Colonic mucosa (tissue), 4 donors: ENCODE results near the gene DISP3. TPM values are rescaled to one million over a fixed set of nuclear protein-coding genes. Genes with fewer than 3 reads are reported as not detected.

Experiments
- DNase-seq: peaks from one replicate; pipeline ENCODE4 v3.0.0-alpha.2; 2020
- H3K27ac ChIP-seq: fragments of 200-600 bp; one replicate; pipeline ENCODE4 v1.8.0; 2021
- H3K27me3 ChIP-seq: fragments of 200-600 bp; one replicate; pipeline ENCODE4 v1.8.0; 2021
- H3K36me3 ChIP-seq: fragments of 200-600 bp; one replicate; pipeline ENCODE4 v1.8.0; 2021
- H3K4me1 ChIP-seq: fragments of 200-600 bp; one replicate; pipeline ENCODE4 v1.8.0; 2021; ENCODE audit warnings: mild to moderate bottlenecking
- H3K4me3 ChIP-seq: fragments of 200-600 bp; one replicate; pipeline ENCODE4 v1.8.0; 2021
- H3K9ac ChIP-seq, 2 donors: one replicate each; pipeline ENCODE4 v1.7.0; 2013; ENCODE audit warnings: control low read depth in 2 of 2, low read depth in 2 of 2, low read length in 2 of 2
- H3K9me3 ChIP-seq: fragments of 200-600 bp; one replicate; pipeline ENCODE4 v1.8.0; 2021
- intact Hi-C: fragments of 100-400 bp; cut with DNase I; formaldehyde crosslinking; loops from one replicate; pipeline ENCODE4 v1.14.1; 2022
- total RNA-seq, 2 donors: library from RNA; stranded (reverse); fragmentation: NEBNext Ultra II Directional in 1 of 2; extraction: Animal tissue kit (Norgen Biotek cat#: 25700) in 1 of 2; gene quantifications; one replicate each; pipeline ENCODE4 v1.2.1, GENCODE V29; 2021
- TF ChIP-seq, protein P1 (sequence below): fragments of 200-600 bp; IDR thresholded peaks from one replicate; pipeline ENCODE4 v1.8.0; 2022; ENCODE audit warnings: antibody characterized with exemption, mild to moderate bottlenecking
- donor health status: healthy.
- donor health status: DM: no; HTN: no; CAD: no.
- donor health status: DM: no; HTN: no; CAD: no.

The DISP3 gene
- total RNA-seq, 2 donors from 2014 or later, result 0.10 to 0.13 TPM

DNA sequence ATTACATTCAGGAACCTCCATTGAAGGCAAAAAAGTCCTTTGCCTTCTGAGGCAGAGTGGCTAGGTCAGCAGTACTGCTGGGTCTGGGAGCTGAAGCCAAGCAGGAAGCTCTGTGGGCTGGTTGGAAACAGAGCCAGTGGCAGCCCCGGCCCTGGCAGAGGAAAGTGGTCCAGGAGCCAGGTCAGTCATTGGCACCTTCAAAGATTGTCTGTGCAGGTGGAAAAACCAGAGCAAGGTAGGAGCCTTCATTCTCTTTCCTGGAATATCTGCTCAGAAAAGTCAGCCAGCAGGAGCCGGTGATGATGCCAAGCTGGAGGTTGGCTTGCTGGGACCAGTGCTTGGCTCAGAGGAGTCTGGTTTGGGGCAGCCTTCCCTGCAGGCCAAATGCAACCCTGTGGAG is 12.5 kb upstream of the DISP3 start:
- no peak overlapping the region for H3K27ac ChIP-seq
- DNase-seq, result no peak
- H3K9me3 ChIP-seq, result no peaks in the 10 kb centered on the region
- no peak overlapping the region for H3K4me3 ChIP-seq
- H3K27me3 ChIP-seq, result no peaks in the 10 kb centered on the region
- intact Hi-C loops, result no loop called here
- TF ChIP-seq, protein P1, sequence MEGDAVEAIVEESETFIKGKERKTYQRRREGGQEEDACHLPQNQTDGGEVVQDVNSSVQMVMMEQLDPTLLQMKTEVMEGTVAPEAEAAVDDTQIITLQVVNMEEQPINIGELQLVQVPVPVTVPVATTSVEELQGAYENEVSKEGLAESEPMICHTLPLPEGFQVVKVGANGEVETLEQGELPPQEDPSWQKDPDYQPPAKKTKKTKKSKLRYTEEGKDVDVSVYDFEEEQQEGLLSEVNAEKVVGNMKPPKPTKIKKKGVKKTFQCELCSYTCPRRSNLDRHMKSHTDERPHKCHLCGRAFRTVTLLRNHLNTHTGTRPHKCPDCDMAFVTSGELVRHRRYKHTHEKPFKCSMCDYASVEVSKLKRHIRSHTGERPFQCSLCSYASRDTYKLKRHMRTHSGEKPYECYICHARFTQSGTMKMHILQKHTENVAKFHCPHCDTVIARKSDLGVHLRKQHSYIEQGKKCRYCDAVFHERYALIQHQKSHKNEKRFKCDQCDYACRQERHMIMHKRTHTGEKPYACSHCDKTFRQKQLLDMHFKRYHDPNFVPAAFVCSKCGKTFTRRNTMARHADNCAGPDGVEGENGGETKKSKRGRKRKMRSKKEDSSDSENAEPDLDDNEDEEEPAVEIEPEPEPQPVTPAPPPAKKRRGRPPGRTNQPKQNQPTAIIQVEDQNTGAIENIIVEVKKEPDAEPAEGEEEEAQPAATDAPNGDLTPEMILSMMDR, result no peak
- H3K4me1 ChIP-seq, result no peaks in the 10 kb centered on the region
- no peaks in the 10 kb centered on the region for H3K36me3 ChIP-seq
- no peak overlapping the region for H3K9ac ChIP-seq

DNA sequence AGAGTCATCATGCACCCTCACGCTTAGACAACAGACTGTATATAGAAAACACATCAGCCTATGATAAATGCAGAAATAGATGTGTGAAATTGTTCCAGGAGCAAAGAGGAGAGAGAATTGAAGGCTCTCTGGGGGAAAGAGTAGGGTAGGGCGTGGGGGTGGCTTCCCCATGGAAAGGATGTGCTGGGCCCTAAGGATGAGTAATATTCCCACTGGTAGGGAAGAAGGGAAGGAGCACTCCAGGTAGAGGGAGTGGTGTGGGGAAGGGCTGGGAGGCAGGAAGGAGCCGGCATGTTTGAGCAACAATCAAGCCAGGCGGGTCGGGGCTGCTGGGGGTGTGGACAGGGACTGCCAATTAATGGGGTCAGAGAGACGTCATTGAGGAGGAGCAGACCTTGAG is 10.1 kb upstream of the DISP3 start:
- Histone ChIP-seq H3K36me3 (no peaks in the 10 kb centered on the region), H3K27ac (no peak overlapping the region), H3K4me3 (no peak overlapping the region), H3K27me3 (no peaks in the 10 kb centered on the region), H3K4me1 (no peaks in the 10 kb centered on the region), H3K9me3 (no peaks in the 10 kb centered on the region), H3K9ac (no peak overlapping the region)
- intact Hi-C loops, result no loop called here
- TF ChIP-seq, protein P1, result no peak
- no peak for DNase-seq

DNA sequence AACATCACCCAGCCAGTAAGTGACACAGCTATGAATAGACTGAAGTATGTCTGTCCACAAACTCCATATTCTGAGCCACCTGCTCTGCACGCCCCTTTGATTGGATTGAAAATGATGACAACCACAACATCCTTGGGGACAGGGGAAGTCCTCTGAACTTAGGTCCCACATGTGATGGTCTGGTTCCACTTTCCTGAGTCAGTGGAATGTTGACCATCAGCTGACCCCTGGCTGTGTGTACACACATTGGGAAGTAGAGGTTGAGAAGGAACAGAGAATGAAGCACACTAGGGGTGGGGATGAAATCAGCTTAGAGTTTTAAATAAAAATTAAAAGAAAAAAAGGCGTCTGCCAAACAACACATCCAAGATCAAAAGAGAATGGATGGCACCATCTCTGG is 8.0 kb upstream of the DISP3 start:
- Histone ChIP-seq H3K27me3 (peaks cover under 1% of the 10 kb centered on the region), H3K9ac (no peak overlapping the region), H3K9me3 (no peaks in the 10 kb centered on the region), H3K27ac (no peak overlapping the region), H3K36me3 (no peaks in the 10 kb centered on the region), H3K4me3 (no peak overlapping the region), H3K4me1 (no peaks in the 10 kb centered on the region)
- TF ChIP-seq, protein P1, result no peak
- intact Hi-C loops, result no loop called here
- DNase-seq, result no peak

DNA sequence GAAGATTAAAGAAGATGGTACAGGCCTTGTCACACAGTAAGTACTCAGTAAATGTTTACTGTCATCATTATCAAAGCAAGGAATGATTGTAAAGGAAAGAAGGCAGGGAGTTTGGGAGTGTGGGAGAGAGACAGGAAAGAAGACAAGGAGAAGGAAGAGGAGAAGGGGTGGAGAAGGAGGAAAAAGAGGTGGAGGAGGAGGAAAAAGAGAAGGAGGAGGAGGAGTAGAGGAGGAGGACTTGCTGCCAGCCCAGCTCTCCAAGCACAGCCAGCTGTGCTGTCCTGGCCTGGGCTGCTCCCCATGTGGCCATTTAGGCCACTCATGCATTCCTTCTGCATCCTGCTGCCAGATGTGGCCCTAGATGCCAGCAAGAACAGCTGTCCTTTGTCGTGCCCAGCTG is 7.5 kb upstream of the DISP3 start:
- Histone ChIP-seq H3K4me1 (no peaks in the 10 kb centered on the region), H3K9ac (no peak overlapping the region), H3K4me3 (no peak overlapping the region), H3K9me3 (no peaks in the 10 kb centered on the region), H3K36me3 (no peaks in the 10 kb centered on the region), H3K27me3 (peaks cover 4% of the 10 kb centered on the region), H3K27ac (no peak overlapping the region)
- TF ChIP-seq, protein P1, result no peak
- intact Hi-C loops, result no loop called here
- DNase-seq, result no peak

DNA sequence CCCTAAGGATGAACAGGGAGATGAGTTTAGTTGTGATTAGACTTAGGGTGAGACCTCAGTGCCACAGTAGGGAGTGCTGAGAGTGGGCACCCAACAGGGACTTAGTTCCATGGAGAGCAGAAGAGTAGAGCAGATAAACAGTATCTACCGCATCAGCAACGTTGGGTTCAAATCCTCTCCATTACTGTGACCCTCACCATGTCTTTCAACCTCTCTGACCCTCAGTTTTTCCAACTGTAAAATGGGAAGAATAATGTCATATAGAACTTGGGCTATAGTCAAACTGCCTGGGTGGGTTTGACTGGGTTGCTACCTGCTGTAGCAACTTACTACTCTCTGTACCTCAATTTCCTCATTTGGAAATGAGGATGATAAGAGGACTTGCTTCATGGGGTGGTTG is 6.7 kb upstream of the DISP3 start:
- TF ChIP-seq, protein P1, result no peak
- Histone ChIP-seq H3K36me3 (no peaks in the 10 kb centered on the region), H3K9me3 (no peaks in the 10 kb centered on the region), H3K27me3 (peaks cover 4% of the 10 kb centered on the region), H3K27ac (no peak overlapping the region), H3K4me1 (no peaks in the 10 kb centered on the region), H3K4me3 (no peak overlapping the region), H3K9ac (no peak overlapping the region)
- DNase-seq, result no peak
- intact Hi-C loops, result no loop called here

DNA sequence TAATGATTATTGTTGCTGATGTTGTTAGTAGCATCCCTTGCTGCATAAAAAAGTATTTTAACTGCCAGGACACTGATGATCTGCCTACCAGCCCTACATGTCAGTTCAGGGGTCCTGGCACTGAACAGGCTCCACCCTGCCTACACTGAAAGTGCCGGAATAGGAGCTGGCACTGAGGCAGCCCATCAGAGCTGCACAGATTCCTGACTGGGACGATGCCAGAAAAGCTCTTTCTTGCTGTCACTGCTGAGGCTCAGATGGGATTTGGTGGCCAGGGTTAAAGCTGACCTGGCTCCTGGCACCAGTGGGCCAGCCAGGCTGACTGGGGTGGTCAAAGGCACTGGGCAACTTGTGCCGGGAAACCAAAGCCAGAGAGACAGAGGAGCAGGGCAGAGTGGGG is 6.2 kb upstream of the DISP3 start:
- intact Hi-C loops, result no loop called here
- H3K27ac ChIP-seq, result no peak overlapping the region
- H3K27me3 ChIP-seq, result peaks cover 7% of the 10 kb centered on the region
- DNase-seq, result no peak
- no peak overlapping the region for H3K9ac ChIP-seq
- H3K4me1 ChIP-seq, result no peaks in the 10 kb centered on the region
- TF ChIP-seq, protein P1, result no peak
- H3K36me3 ChIP-seq, result no peaks in the 10 kb centered on the region
- H3K4me3 ChIP-seq, result no peak overlapping the region
- H3K9me3 ChIP-seq, result no peaks in the 10 kb centered on the region
